ENCODE measurements around the gene NEGR1.

DNA sequence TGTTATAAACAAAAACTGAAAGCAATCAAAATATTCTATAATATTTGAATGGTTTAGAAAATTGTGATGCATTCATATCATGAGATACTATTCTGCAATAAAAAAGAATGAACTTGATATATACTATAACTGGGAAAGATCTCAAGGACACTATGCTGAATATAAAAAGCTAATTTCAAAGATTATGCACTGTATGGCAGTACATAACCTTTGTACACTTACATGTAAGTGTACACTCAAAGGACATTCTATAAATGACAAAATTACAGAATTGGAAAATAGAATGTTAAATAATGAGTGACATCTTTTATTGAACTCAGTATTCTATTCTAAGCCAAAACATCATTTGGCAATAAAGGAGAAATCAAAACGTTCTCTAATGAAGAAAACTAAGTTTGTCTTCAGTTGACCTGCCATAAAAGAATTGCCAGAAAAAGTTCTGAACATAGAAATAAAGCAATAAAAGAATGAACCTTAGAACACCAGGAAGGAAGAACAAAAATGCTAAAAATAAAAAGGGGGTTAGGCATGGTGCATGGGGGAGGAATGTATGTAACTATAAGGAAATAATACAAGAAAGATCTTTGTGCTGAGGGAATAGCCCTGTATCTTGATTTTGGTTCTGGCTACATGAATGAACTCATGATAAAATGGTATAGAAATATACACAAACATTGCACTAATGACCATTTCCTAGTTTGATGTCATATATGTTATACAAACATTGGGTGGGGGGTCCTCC is 519.7 kb downstream of the NEGR1 start:
- TF ChIP-seq, protein P1, sequence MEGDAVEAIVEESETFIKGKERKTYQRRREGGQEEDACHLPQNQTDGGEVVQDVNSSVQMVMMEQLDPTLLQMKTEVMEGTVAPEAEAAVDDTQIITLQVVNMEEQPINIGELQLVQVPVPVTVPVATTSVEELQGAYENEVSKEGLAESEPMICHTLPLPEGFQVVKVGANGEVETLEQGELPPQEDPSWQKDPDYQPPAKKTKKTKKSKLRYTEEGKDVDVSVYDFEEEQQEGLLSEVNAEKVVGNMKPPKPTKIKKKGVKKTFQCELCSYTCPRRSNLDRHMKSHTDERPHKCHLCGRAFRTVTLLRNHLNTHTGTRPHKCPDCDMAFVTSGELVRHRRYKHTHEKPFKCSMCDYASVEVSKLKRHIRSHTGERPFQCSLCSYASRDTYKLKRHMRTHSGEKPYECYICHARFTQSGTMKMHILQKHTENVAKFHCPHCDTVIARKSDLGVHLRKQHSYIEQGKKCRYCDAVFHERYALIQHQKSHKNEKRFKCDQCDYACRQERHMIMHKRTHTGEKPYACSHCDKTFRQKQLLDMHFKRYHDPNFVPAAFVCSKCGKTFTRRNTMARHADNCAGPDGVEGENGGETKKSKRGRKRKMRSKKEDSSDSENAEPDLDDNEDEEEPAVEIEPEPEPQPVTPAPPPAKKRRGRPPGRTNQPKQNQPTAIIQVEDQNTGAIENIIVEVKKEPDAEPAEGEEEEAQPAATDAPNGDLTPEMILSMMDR (IDR thresholded peaks at IDR 0.05), result no peak
- TF ChIP-seq POLR2A (IDR thresholded peaks at IDR 0.05), result no peak
- TF ChIP-seq EP300 (IDR thresholded peaks at IDR 0.05), result no peak
- no peak for TF ChIP-seq POLR2AphosphoS5 (IDR thresholded peaks at IDR 0.05)

All from stomach (tissue), 4 donors.